H1 (cell line): ENCODE measurements around the gene SLC35E3.

Source experiments
- CEBPB ChIP-seq: IDR thresholded peaks from 2 replicates; pipeline ENCODE4 v1.6.1; 2012; ENCODE audit warnings: low read depth, low read length
- CHD2 ChIP-seq: IDR thresholded peaks from 2 replicates; pipeline ENCODE4 v1.6.1; 2012; ENCODE audit warnings: low read length, improper control_type of control experiment
- CTCF ChIP-seq, 3 experiments: IDR thresholded peaks; 1 replicate in 2 of 3; 2 replicates in 1 of 3; pipeline versions ENCODE4 v1.5.1 to v1.6.1; 2011; ENCODE audit warnings: low read length in 3 of 3, mild to moderate bottlenecking in 3 of 3, inconsistent platforms in 2 of 3, low read depth in 1 of 3, moderate library complexity in 1 of 3; ENCODE audit not compliant: insufficient read depth in 1 of 3; ENCODE audit errors: control extremely low read depth in 1 of 3
- JUND ChIP-seq: IDR thresholded peaks from 2 replicates; pipeline ENCODE4 v1.6.1; 2011; ENCODE audit warnings: mild to moderate bottlenecking, improper control_type of control experiment, low read length
- NRF1 ChIP-seq: IDR thresholded peaks from 2 replicates; pipeline ENCODE4 v1.6.1; 2011; ENCODE audit warnings: mild to moderate bottlenecking, low read depth, low read length, improper control_type of control experiment
- POLR2A ChIP-seq, 2 experiments: IDR thresholded peaks; 1 replicate in 1 of 2; 2 replicates in 1 of 2; pipeline ENCODE4 v1.6.1; 2011; ENCODE audit warnings: low read depth in 2 of 2, low read length in 2 of 2, mild to moderate bottlenecking in 2 of 2; ENCODE audit errors: control extremely low read depth in 1 of 2
- RFX5 ChIP-seq: IDR thresholded peaks from 2 replicates; pipeline ENCODE4 v1.6.1; 2011; ENCODE audit warnings: low read depth, low read length, improper control_type of control experiment, borderline replicate concordance
- RNF2 ChIP-seq: fragments of 200-900, 300-1000 bp; sonication (generic); IDR thresholded peaks from 2 replicates; pipeline ENCODE4 v1.7.1; 2016; ENCODE audit warnings: borderline replicate concordance, low read depth, mild to moderate bottlenecking, antibody characterized with exemption, low read length; ENCODE audit not compliant: poor library complexity, severe bottlenecking; ENCODE audit errors: missing control alignments
- SP1 ChIP-seq: IDR thresholded peaks from 2 replicates; pipeline ENCODE4 v1.6.1; 2011; ENCODE audit warnings: low read depth, low read length
- TAF7 ChIP-seq: optimal IDR thresholded peaks from 2 replicates; pipeline ENCODE3; 2011; ENCODE audit warnings: low read depth, mild to moderate bottlenecking, inconsistent platforms, low read length, moderate library complexity, borderline replicate concordance
- TBP ChIP-seq: IDR thresholded peaks from 2 replicates; pipeline ENCODE4 v1.6.1; 2011; ENCODE audit warnings: low read depth, low read length, improper control_type of control experiment

GRCh38 chr12:68803948-68804656, 58.1 kb downstream of the SLC35E3 start:
- no peak for TF ChIP-seq JUND
- no peak for TF ChIP-seq POLR2A (IDR thresholded peaks at IDR 0.05; ENCODE audit: control extremely low read depth in 1 of 2, low read depth in 2 of 2, low read length in 2 of 2)
- no peak for TF ChIP-seq CTCF (IDR thresholded peaks at IDR 0.05; ENCODE audit: control extremely low read depth in 1 of 3, insufficient read depth in 1 of 3, low read depth in 1 of 3, low read length in 3 of 3)
- TF ChIP-seq RFX5 = no peak
- TF ChIP-seq CEBPB = no peak
- no peak for TF ChIP-seq TBP
- TF ChIP-seq RNF2 = no peak
- TF ChIP-seq NRF1 = no peak
- TF ChIP-seq SP1 = no peak
- TF ChIP-seq TAF7 = no peak
- no peak for TF ChIP-seq CHD2
